B cell (primary cell): ENCODE results near the gene ARHGEF17. TPM values are rescaled to one million over a fixed set of nuclear protein-coding genes. Genes with fewer than 3 reads are reported as not detected.

Source experiments
- ATAC-seq: fragments of 200-7000 bp; cut with Tn5 transposase; one replicate; pipeline ENCODE4 v1.10.0; 2021; ENCODE audit warnings: low read depth, mild to moderate bottlenecking, moderate number of reproducible peaks, moderate library complexity
- CTCF ChIA-PET: fragments of 350-600 bp; sonication (Branson Sonifier 250); formaldehyde crosslinking; loops from one replicate; lab custom pipeline; 2021; ENCODE audit warnings: antibody characterized with exemption, inconsistent platforms; lab: Charles Lee
- POLR2A ChIA-PET: fragments of 350-600 bp; sonication (Branson Sonifier 250); formaldehyde crosslinking; loops from one replicate; lab custom pipeline; 2021; ENCODE audit warnings: antibody characterized with exemption; lab: Charles Lee
- DNase-seq: peaks from one replicate; pipeline ENCODE4 v3.0.0; 2013
- H2AFZ ChIP-seq: 2 replicates; pipeline ENCODE4 v1.6.1; 2012; ENCODE audit warnings: mild to moderate bottlenecking, low read depth, low read length; ENCODE audit not compliant: insufficient read depth, poor library complexity, severe bottlenecking
- H3K27ac ChIP-seq, 2 donors: 1 replicate in 1 of 2; 2 replicates in 1 of 2; pipeline ENCODE4 v1.5.1; 2012 to 2013; ENCODE audit warnings: low read length in 2 of 2, mild to moderate bottlenecking in 2 of 2, moderate library complexity in 1 of 2
- H3K27me3 ChIP-seq, 4 experiments: fragments of 200-600 bp in 1 of 4; sonication (generic) in 1 of 4; replicated peaks in 1 of 4; 1 replicate in 2 of 4; 2 replicates in 2 of 4; pipeline versions ENCODE4 v1.6.1 to v1.7.0; 2013 to 2016; ENCODE audit warnings: low read length in 3 of 4, mild to moderate bottlenecking in 2 of 4, mixed read lengths in 1 of 4, moderate library complexity in 1 of 4; ENCODE audit not compliant: insufficient read depth in 4 of 4, control insufficient read depth in 3 of 4; ENCODE audit errors: control extremely low read depth in 1 of 4
- H3K36me3 ChIP-seq, 2 experiments: replicated peaks in 1 of 2; 1 replicate in 1 of 2; 2 replicates in 1 of 2; pipeline versions ENCODE4 v1.6.1 to v1.7.1; 2013; ENCODE audit warnings: low read length in 1 of 2; ENCODE audit not compliant: insufficient read depth in 2 of 2, control insufficient read depth in 1 of 2; ENCODE audit errors: control extremely low read depth in 1 of 2, extremely low read depth in 1 of 2
- H3K4me1 ChIP-seq, 2 donors: fragments of 200-600 bp in 1 of 2; sonication (generic) in 1 of 2; 1 replicate in 1 of 2; 2 replicates in 1 of 2; pipeline versions ENCODE4 v1.5.1 to v1.6.1; 2013 to 2017; ENCODE audit warnings: low read length in 2 of 2; ENCODE audit not compliant: control insufficient read depth in 2 of 2, insufficient read depth in 2 of 2
- H3K4me2 ChIP-seq: replicated peaks from 2 replicates; pipeline ENCODE3; 2012; ENCODE audit warnings: mild to moderate bottlenecking, low read depth, low read length; ENCODE audit not compliant: poor library complexity, severe bottlenecking
- H3K4me3 ChIP-seq, 5 experiments: fragments of 200-600 bp in 1 of 5; sonication (generic) in 1 of 5; 1 replicate in 3 of 5; 2 replicates in 2 of 5; pipeline versions ENCODE4 v1.5.1 to v1.7.0; 2011 to 2016; ENCODE audit warnings: low read length in 4 of 5, mild to moderate bottlenecking in 4 of 5, low read depth in 2 of 5, control low read depth in 1 of 5, moderate library complexity in 1 of 5; ENCODE audit not compliant: insufficient read depth in 1 of 5; ENCODE audit errors: control extremely low read depth in 1 of 5, extremely low read depth in 1 of 5
- H3K79me2 ChIP-seq: fragments of 200-600 bp; sonication (generic); one replicate; pipeline ENCODE4 v1.6.0; 2016; ENCODE audit warnings: low read length; ENCODE audit not compliant: control insufficient read depth, insufficient read depth
- H3K9ac ChIP-seq: fragments of 200-600 bp; sonication (generic); 2 replicates; pipeline ENCODE4 v1.6.1; 2017; ENCODE audit warnings: mild to moderate bottlenecking, low read length, moderate library complexity
- H3K9me3 ChIP-seq, 3 donors: one replicate each; pipeline versions ENCODE4 v1.6.1 to v1.7.1; 2013; ENCODE audit warnings: low read length in 2 of 3; ENCODE audit not compliant: control insufficient read depth in 2 of 3, insufficient read depth in 1 of 3; ENCODE audit errors: control extremely low read depth in 1 of 3
- H4K20me1 ChIP-seq: 2 replicates; pipeline ENCODE4 v1.6.0; 2012; ENCODE audit warnings: mild to moderate bottlenecking, low read length; ENCODE audit not compliant: insufficient read depth, control insufficient read depth, poor library complexity, severe bottlenecking
- H3K27ac Mint-ChIP-seq: one replicate; pipeline ENCODE4 v1.8.0; 2021; ENCODE audit warnings: mixed read lengths
- H3K27me3 Mint-ChIP-seq: one replicate; pipeline ENCODE4 v1.8.0; 2021; ENCODE audit warnings: mixed read lengths
- H3K4me1 Mint-ChIP-seq: one replicate; pipeline ENCODE4 v1.8.0; 2021; ENCODE audit warnings: mixed read lengths
- H3K4me3 Mint-ChIP-seq: one replicate; pipeline ENCODE4 v1.8.0; 2021; ENCODE audit warnings: mixed read lengths
- H3K9me3 Mint-ChIP-seq: one replicate; pipeline ENCODE4 v1.8.0; 2022; ENCODE audit warnings: mixed read lengths; ENCODE audit not compliant: insufficient read depth
- EZH2 ChIP-seq: IDR thresholded peaks from 2 replicates; pipeline ENCODE4 v1.6.1; 2012; ENCODE audit warnings: borderline replicate concordance, low read depth, mild to moderate bottlenecking, moderate library complexity, low read length; ENCODE audit not compliant: insufficient read depth, poor library complexity, severe bottlenecking
- WGBS: methylation state at CpG from one replicate; pipeline ENCODE4 v1.1.5; 2013; ENCODE audit warnings: missing lambda C conversion rate; ENCODE audit not compliant: insufficient coverage; 5-methylcytosine and 5-hydroxymethylcytosine counted together
- intact Hi-C: fragments of 100-400 bp; cut with micrococcal nuclease; formaldehyde crosslinking; loops from one replicate; pipeline ENCODE4 v1.10.0; 2022
- polyA plus RNA-seq: library from polyadenylated mRNA; depleted of rRNA; stranded (reverse); fragments of >200 nt; gene quantifications from 2 replicates; pipeline ENCODE4 v1.2.3, GENCODE V29; 2012
- total RNA-seq, 2 donors: library from RNA; stranded (reverse); fragments of 120-200 nt in 1 of 2; gene quantifications; 1 replicate in 1 of 2; 2 replicates in 1 of 2; pipeline versions ENCODE4 v1.2.3 to v1.2.4, GENCODE V29; 2013 to 2022
- TF ChIP-seq, protein P1 (sequence below): fragments of 200-600 bp; IDR thresholded peaks from one replicate; pipeline ENCODE4 v1.8.0; 2022; ENCODE audit warnings: antibody characterized with exemption, mild to moderate bottlenecking

ARHGEF17 gene
- total and polyA plus RNA-seq, 2 donors (not counting 1 experiment from before 2014, with no cell fraction given), result 0.05 TPM; not detected in 1

DNA sequence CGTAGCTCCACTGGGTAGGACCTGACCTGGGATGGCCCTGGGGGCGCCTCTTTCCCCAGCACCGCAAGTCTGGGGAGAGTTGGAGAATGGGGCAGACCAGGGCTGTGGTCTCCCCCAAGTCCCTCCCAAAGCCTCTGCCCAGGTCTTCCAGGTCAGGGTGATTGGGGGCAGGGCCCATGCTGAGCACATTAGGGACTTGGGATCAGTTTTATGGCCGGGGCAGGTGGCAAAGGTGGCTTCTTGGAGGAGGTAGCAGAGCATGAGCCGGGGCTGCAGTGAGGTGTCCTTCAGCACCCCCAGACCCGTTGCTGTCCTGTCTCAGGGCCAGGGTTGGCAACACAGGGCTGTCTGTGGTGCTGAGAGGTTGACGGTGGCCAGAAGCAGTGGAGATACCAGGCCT, 74.1 kb downstream of the ARHGEF17 start:
- H3K79me2 ChIP-seq, result peaks cover 91% of the 10 kb centered on the region

DNA sequence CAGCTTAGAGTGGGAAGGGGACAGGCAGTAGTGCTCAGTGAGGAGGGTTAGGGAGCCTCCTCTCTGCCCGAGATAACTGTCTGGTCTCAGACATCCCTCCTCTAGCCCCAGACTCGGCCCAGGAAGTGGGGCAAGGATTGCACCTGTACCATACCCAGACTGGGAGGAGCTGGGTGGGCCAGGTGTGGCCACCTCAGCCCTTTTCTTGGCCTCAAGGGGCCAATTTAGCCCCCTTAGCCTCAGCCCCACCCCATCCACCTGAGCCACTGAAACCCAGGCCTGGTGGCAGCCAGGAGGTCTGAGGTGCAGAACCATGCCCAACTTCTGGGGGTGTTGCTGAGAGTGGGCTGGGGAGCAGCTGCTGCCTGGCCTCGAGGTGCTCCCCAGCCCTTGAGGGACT, 74.7 kb downstream of the ARHGEF17 start:
- H3K9me3 Mint-ChIP-seq, result no peaks in the 10 kb centered on the region
- Histone ChIP-seq H3K4me2 (peak overlapping the region; percentile 89), H2AFZ (no peak overlapping the region), H3K9ac (peak overlapping the region; percentile 42), H3K36me3 (peaks cover 0 to 26% of the 10 kb centered on the region in 2 experiments), H3K4me1 (peaks cover 100% of the 10 kb centered on the region in 2 donors), H3K79me2 (peaks cover 91% of the 10 kb centered on the region), H3K4me3 (peak overlapping the region in 4 of 5 experiments; percentile 3 to 25 (median 19)), H3K27me3 (no peaks in the 10 kb centered on the region), H3K27ac (peak overlapping the region; percentile 98), H4K20me1 (peaks cover 37% of the 10 kb centered on the region), H3K9me3 (no peaks in the 10 kb centered on the region)
- intact Hi-C loops, result loop anchor here (1.0 to 5.0 kb wide), 3 partner anchors 11 to 230 kb away; no protein-coding TSS in a partner anchor
- H3K4me3 Mint-ChIP-seq, result peak overlapping the region; percentile 100
- no peaks in the 10 kb centered on the region for H3K27me3 Mint-ChIP-seq
- no peak for DNase-seq
- ChIA-PET CTCF (interaction anchor here (0.7 to 13.9 kb wide), 4 partner anchors 10 to 658 kb away, joined by 3 to 311 read pairs (median 49); partner anchors contain the start of gene RELT), POLR2A (interaction anchor here (0.7 to 2.2 kb wide), 4 partner anchors 11 to 23 kb away, joined by 3 to 6 read pairs (median 3); no protein-coding TSS in a partner anchor)
- H3K4me1 Mint-ChIP-seq, result peaks cover 99% of the 10 kb centered on the region
- TF ChIP-seq EZH2, result no peak
- TF ChIP-seq, protein P1, sequence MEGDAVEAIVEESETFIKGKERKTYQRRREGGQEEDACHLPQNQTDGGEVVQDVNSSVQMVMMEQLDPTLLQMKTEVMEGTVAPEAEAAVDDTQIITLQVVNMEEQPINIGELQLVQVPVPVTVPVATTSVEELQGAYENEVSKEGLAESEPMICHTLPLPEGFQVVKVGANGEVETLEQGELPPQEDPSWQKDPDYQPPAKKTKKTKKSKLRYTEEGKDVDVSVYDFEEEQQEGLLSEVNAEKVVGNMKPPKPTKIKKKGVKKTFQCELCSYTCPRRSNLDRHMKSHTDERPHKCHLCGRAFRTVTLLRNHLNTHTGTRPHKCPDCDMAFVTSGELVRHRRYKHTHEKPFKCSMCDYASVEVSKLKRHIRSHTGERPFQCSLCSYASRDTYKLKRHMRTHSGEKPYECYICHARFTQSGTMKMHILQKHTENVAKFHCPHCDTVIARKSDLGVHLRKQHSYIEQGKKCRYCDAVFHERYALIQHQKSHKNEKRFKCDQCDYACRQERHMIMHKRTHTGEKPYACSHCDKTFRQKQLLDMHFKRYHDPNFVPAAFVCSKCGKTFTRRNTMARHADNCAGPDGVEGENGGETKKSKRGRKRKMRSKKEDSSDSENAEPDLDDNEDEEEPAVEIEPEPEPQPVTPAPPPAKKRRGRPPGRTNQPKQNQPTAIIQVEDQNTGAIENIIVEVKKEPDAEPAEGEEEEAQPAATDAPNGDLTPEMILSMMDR, result no peak
- H3K27ac Mint-ChIP-seq, result peak overlapping the region; percentile 99
- 4% methylated on average over 2 of the region's 3 CpGs for WGBS
- ATAC-seq, result no peak

More for the DNA sequence above, 74.1 kb downstream of the ARHGEF17 start:
- Histone ChIP-seq H3K27ac (peak overlapping the region; percentile 98), H4K20me1 (peaks cover 43% of the 10 kb centered on the region), H3K27me3 (no peaks in the 10 kb centered on the region), H2AFZ (no peak overlapping the region), H3K4me1 (peaks cover 98 to 100% of the 10 kb centered on the region in 2 donors), H3K4me2 (peak overlapping the region; percentile 89), H3K9ac (peak overlapping the region; percentile 42), H3K36me3 (peaks cover 0 to 27% of the 10 kb centered on the region in 2 experiments), H3K9me3 (no peaks in the 10 kb centered on the region), H3K4me3 (peak overlapping the region in 4 of 5 experiments; percentile 1 to 25 (median 9))
- ChIA-PET CTCF (interaction anchor here (0.7 to 13.9 kb wide), 3 partner anchors 14 to 657 kb away, joined by 3 to 311 read pairs (median 56); partner anchors contain the start of gene RELT), POLR2A (interaction anchor here (0.5 to 2.2 kb wide), 3 partner anchors 20 to 579 kb away, joined by 4 to 6 read pairs (median 5); no protein-coding TSS in a partner anchor)
- no peaks in the 10 kb centered on the region for H3K27me3 Mint-ChIP-seq
- DNase-seq, result no peak
- ATAC-seq, result no peak
- H3K4me1 Mint-ChIP-seq, result peaks cover 99% of the 10 kb centered on the region
- no peak for TF ChIP-seq EZH2
- TF ChIP-seq, protein P1, result no peak
- H3K27ac Mint-ChIP-seq, result peak overlapping the region; percentile 99
- WGBS, result 56% methylated on average over 4 of the region's 7 CpGs
- H3K4me3 Mint-ChIP-seq, result peak overlapping the region; percentile 100
- intact Hi-C loops, result loop anchor here (5.0 kb wide), 2 partner anchors 95 to 230 kb away; no protein-coding TSS in a partner anchor
- H3K9me3 Mint-ChIP-seq, result no peaks in the 10 kb centered on the region
